Stimulated activated CD8-positive, alpha-beta memory T cell treated with anti-CD3 and anti-CD28 coated beads, Interleukin-2, amount 100 ng/mL, for 48 hours (primary cell): ENCODE results near the gene EIF4H.
"Not testable (repeated sequence)": the region's sequence is repeated elsewhere in the genome, so short reads cannot be mapped to it uniquely, and the experiment has no call there.

Source experiments
- DNase-seq, 2 donors: peaks; one replicate each; pipeline ENCODE4 v3.0.0-alpha.2; 2020; ENCODE audit warnings: low read depth in 2 of 2

EIF4H gene

GRCh38 chr7:74175340-74175739 lies 1.2 kb downstream of the EIF4H start:
- DNase-seq, result no peak

- DNase-seq, result no peak
Measured at GRCh38 chr7:74176555-74176954, 2.4 kb downstream of the EIF4H start.

DNA sequence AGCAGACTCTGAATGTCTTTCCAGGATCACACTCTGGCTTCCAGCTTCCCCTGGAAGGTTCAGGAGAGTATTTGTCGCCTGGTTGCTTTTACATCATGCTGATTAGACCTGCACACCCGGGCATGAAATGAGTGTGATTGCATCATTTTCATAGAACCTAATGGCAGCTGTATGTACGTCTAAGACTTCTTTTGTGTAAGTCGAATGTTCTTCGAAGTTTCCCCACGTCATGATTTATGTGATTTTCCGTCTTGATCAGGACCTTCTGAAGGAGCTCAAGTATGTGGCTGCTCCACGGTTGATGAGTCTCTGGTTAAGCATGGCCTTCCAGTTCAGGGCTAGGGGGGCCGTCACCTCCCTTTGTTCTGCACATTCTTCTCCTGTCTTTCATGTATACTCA lies 4.5 kb downstream of the EIF4H start:
- no peak for DNase-seq

- DNase-seq, result no peak
Measured at GRCh38 chr7:74179935-74180604, 5.9 kb downstream of the EIF4H start.

- no peak for DNase-seq
Measured at GRCh38 chr7:74180866-74181265, 6.7 kb downstream of the EIF4H start.

DNA sequence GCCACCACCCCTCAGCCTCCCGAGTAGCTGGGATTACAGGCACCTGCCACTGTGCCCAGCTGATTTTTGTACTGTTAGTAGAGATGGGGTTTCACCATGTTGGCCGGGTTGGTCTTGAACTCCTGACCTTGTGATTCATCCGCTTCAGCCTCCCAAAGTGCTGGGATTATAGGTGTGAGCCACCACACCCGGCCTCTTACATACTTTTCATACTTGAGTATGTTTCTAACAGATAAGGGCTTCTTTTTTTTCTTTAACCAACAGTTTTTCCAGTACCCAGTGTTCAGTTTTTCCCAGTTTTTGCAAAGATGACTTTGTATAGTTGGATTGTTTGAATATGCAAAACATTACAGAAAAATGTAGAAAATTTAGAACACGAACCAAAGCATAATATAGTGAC lies 7.7 kb downstream of the EIF4H start:
- no peak for DNase-seq

- DNase-seq, result no peak
Measured at GRCh38 chr7:74182453-74183090, 8.4 kb downstream of the EIF4H start.

- no peak for DNase-seq
Measured at GRCh38 chr7:74183142-74183541, 9.0 kb downstream of the EIF4H start.

DNA sequence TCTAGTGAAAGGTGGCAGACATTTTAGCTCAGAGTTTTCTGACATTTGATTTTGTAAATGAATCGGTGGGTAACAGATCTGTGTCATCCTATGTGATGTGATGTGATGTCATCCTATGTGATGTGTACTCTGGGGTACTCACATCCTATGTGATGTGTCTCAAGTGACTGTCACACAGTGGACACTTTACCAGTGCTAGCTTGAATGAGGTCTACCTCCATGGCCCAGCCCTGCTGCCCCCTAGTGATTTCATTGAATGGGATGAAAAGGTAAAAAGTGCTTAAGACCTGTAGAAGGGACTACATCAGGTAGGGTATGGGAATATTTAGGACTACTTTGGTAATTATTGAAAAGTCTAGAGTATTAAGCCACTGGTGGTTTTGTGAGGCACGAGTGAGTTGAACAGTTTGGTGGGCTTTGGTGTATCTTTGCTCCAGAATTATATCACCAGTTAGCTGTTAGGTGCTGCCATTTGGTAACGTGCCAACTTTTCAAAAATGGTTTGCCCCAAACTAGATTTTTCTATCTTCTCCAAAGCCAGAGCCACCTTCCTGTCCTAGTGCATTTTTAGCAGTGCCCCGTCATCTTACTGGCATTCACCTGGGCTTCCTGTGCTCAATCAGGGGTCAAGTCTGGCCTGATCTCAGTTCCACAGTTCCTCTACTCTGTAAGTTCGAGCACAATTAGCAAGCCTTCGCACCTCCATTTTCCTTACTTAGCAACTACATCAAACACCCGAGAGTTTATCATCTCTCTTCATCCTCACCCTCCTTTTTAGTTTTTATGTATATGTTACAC lies 9.7 kb downstream of the EIF4H start:
- DNase-seq, result no peak

- DNase-seq, result no peak
Measured at GRCh38 chr7:74185016-74185415, 10.9 kb downstream of the EIF4H start.

DNA sequence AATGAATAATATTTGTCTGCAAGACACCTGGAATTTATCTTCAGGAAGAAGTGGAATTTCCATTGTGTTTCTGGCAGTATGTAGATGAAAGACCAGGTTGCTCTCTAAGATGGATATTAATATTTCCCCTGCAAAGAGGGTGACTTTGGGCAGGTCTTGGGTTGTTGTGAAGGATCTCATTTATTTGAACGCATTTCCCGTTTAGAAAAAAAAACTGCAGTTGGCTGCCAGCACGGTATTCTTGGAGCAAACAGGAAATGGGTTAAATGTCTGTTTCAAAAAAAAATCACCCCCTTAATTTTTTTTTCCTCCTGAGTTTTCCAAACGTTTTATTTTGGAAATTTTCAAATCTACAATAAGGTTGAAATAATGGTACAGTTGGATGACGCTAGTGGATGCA lies 11.5 kb downstream of the EIF4H start:
- DNase-seq, result no peak

DNA sequence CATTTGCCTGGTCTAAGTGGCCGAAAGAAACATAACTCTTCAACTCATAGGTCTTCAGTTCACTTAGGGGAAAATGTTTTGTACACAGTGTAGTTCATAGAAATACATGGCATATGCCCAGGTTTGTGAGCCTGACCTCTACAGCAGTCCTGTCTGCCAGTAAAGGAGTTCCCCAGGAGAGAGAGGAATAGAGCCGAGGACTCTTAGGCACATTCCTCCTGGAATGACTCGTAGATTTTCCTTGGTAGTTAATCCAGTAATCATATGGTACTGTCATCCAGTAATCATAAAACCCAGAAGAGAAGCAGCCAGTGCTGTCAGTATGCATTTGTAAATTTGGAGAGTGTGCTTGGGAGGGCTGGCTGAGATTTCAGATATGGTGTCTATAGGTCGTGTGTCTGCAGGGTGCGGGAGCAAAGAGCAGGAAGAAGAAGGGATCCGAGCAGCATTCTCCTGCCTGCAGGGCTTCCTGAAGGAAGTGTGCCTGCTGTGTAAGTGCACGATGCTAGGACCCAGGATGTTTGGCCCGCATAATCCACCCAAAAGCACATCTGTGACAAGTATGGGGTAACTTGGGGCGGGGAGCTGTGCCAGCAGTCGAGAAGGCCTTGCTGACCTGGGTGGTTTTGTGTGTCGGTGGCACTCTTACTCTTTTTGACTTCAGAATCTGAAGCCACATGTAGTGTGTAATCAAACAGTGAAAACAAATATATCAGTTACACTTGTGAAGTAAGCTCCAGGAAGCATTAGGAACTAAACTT lies 13.9 kb downstream of the EIF4H start:
- no peak for DNase-seq

DNA sequence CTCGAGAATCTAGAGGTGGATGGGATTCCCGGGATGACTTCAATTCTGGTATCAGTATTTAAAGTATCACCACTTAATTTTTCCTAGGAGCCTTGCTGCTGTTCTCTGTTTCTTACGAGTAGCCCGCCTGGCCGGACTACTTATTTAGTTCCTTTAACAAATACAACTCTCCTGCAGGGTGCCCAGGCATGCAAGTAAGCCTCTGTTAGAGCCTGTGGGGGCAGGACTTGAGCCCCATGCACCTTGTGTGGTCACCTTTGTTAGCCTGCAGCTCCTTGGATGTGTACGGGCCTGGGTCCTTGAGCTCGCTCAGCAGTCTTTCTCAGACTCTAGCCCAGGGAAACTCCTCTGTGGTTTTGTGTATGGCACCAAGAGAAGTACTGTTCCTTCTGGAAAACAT lies 16.1 kb downstream of the EIF4H start:
- DNase-seq, result no peak

- no peak for DNase-seq
Measured at GRCh38 chr7:74191231-74191630, 17.1 kb downstream of the EIF4H start.

DNA sequence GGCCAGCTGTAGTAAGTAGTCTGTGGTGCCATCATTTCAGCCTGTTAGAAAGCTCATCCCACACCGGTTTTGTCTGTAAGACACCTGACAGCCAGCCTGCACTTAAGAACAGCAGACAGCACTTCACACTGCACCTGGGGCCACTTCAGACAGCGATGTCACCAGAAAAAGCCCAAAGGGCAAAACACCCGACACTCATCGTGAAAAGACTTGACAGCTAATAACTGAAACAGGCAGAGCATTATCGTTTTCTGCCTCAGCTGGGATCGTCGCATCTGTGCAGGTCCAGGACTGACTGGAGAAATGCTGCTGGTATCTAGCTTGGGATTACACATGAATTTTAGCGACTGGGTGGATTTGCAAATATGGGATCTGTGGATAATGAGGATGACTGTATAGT lies 18.9 kb downstream of the EIF4H start:
- DNase-seq, result no peak

GRCh38 chr7:74193913-74194312 lies 19.8 kb downstream of the EIF4H start:
- no peak for DNase-seq

DNA sequence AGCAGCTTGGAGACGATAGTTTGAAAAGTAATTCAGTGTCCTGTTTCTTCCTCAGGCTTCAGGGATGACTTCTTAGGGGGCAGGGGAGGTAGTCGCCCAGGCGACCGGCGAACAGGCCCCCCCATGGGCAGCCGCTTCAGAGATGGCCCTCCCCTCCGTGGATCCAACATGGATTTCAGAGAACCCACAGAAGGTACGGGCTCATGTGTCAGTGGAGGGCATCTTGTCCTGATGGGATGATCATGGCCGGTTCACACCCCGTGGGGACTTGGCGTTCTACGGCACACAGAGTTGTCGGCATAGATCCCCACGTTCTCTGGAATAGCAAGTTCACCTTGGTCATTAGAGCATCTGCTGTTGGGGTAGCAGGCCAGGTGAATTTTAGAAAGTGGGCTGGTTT lies 20.5 kb downstream of the EIF4H start:
- no peak for DNase-seq

DNA sequence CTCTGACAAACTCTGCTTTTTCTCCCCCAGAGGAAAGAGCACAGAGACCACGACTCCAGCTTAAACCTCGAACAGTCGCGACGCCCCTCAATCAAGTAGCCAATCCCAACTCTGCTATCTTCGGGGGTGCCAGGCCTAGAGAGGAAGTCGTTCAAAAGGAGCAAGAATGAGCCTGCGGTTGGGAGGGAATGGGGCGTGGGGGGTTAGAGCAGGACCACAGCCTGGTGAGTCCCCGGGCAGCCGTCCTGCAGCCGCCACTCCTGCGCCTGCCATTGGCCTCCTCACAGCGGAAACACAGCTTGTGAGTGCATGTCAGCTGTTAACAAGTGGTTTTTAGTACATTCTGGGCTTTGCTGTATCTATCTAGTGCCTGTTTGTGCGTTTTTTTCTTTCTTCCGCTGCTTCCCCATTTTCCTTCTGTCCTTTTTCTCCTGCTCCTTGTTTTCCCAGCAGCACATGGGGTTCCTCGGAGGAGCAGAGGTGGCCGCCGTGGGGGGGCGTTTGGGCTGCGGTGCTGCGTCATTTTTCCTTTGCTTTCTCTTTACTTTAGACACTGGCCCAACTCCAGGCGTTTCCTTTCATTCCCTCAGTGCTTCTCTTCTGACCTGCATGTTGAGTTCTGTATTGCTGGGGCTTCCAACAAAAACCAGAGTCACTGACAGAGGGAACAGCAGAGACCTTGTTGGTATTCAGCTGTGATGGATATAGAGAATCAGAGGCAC lies 21.1 kb downstream of the EIF4H start:
- DNase-seq, result not testable (repeated sequence)

DNA sequence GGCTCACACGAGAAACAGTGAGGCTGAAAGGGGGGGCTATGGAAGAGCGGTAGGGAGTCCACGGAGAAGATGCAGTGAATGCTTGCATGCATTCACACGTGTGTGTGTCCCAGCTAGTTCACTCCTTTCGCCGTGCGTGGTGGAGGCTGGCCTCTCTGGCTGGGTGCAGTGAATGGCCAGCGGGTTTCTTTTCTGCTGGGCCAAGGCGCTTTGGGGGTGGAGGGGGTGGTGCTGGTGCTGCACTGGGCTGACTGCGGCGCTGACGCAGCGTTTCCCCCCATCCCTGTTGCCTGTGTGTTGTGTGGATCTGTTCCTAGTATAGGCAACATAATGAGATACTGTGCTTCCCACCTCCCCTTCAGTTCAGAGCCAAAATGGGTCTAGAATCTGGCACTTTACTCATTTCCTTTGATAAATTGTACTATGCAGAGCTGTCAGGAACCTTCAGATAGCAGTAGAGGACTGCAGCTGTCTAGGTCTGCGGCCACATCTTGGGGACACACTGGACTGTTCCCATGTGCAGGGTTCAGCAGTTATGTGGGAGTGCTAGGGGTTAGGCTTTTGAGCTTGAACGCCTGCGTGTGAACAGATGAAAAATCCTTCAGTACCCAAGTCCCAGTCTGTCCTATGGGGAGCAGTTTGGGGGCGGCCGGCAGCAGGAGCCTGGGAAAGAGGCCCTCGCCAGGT lies 22.0 kb downstream of the EIF4H start:
- not testable (repeated sequence) for DNase-seq

DNA sequence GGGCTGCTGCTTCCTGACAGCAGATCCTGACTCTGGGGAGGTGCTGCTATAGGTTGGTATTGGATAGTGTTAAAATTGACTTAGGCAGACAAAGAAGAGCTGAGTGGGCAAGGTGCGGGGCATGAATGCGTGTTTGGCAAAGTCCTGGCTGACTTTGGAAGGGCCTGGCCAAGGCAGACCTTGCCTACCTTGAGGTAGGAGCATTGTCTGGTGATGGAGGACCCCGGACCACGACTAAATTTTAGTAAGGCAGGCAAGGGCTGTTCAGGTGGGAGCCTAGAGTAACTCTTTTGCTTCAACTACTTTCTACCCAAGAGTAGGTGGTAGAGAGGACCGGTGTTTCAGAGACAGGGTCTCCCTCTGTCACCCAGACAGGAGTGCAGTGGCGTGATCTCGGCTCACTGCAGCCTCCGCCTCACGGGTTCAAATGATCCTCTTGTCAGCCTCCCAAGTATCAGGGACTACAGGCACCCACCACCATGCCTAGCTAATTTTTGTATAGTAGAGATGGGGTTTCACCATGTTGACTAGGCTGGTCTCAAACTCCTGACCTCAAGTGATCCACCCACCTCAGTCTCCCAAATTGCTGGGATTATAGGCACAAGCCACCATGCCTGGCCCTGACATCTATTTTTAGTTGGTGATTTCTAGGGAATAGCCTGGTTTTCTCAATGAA lies 23.4 kb downstream of the EIF4H start:
- no peak for DNase-seq
